Adrenal gland (tissue), 12 donors: ENCODE results near the gene LDAF1. TPM values are rescaled to one million over a fixed set of nuclear protein-coding genes. Genes with fewer than 3 reads are reported as not detected.

Experiments used
- DNase-seq, 7 donors: peaks; one replicate each; pipeline ENCODE4 v3.0.0-alpha.2; 2019 to 2020
- H3K27ac ChIP-seq, 5 donors: fragments of 200-600 bp; sonication (generic) in 4 of 5; 1 replicate in 3 of 5; 2 replicates in 2 of 5; pipeline versions ENCODE4 v1.5.1 to v1.8.0; 2016 to 2020; ENCODE audit warnings: mild to moderate bottlenecking in 1 of 5
- H3K27me3 ChIP-seq: fragments of 200-600 bp; 2 replicates; pipeline ENCODE4 v1.8.0; 2021
- H3K36me3 ChIP-seq, 2 donors: fragments of 200-600 bp; replicated peaks in 1 of 2; 1 replicate in 1 of 2; 2 replicates in 1 of 2; pipeline versions ENCODE4 v1.5.1 to v1.8.0; 2018 to 2022
- H3K4me1 ChIP-seq, 2 donors: fragments of 200-600 bp; replicated peaks in 1 of 2; 1 replicate in 1 of 2; 2 replicates in 1 of 2; pipeline versions ENCODE4 v1.5.1 to v1.8.0; 2018 to 2021
- H3K4me3 ChIP-seq, 4 donors: fragments of 200-600 bp; sonication (generic) in 3 of 4; one replicate each; pipeline ENCODE4 v1.5.1; 2016 to 2018
- H3K9me3 ChIP-seq, 3 donors: fragments of 200-600 bp; sonication (generic) in 1 of 3; replicated peaks in 1 of 3; 1 replicate in 2 of 3; 2 replicates in 1 of 3; pipeline versions ENCODE4 v1.5.1 to v1.8.0; 2016 to 2021
- CTCF ChIP-seq, 6 experiments: fragments of 450-650 bp in 4 of 6; fragments of 200-600 bp in 2 of 6; sonication (generic) in 1 of 6; IDR thresholded peaks; 1 replicate in 5 of 6; 2 replicates in 1 of 6; pipeline versions ENCODE4 v1.5.1 to v1.8.0; 2016 to 2021; ENCODE audit warnings: antibody characterized with exemption in 6 of 6, mild to moderate bottlenecking in 2 of 6, moderate library complexity in 1 of 6
- POLR2A ChIP-seq, 2 donors: fragments of 450-650 bp; IDR thresholded peaks; one replicate each; pipeline ENCODE4 v1.6.1; 2017; ENCODE audit warnings: antibody characterized with exemption in 2 of 2, mild to moderate bottlenecking in 2 of 2, moderate library complexity in 1 of 2
- WGBS, 4 donors: extraction: QIAGEN DNeasy Blood & Tissue Kit in 2 of 4; methylation state at CpG; one replicate each; pipeline versions ENCODE4 v1.1.5 to v1.1.7; 2013 to 2017; 5-methylcytosine and 5-hydroxymethylcytosine counted together
- intact Hi-C, 2 donors: fragments of 100-400 bp; cut with DNase I; formaldehyde crosslinking; loops; one replicate each; pipeline versions ENCODE4 v1.14.1 to v1.15.0; 2022 to 2023
- polyA plus RNA-seq, 3 donors: library from polyadenylated mRNA; stranded (reverse); fragments of 200-250 nt in 2 of 3; fragments of 350-450 nt in 1 of 3; fragmentation: Illumina TruSeq in 1 of 3; extraction: RNeasy Lipid Tissue Mini Kit (QIAGEN cat#74804) in 1 of 3; gene quantifications; one replicate each; pipeline ENCODE4 v1.2.3, GENCODE V29; 2013 to 2014
- total RNA-seq, 9 donors: library from RNA; depleted of rRNA in 4 of 9; stranded (reverse); fragments of >200 nt in 4 of 9; fragments of 120-200 nt in 1 of 9; fragmentation: NEBNext Ultra II Directional in 1 of 9; extraction: Animal tissue kit (Norgen Biotek cat#: 25700) in 1 of 9; gene quantifications; one replicate each; pipeline versions ENCODE4 v1.1.0 to v1.2.4, GENCODE V29; 2013 to 2023
- donor health status: healthy with polysubstance abuse.
- donor health status: Bipolar disorder and iron deficiency.
- donor health status: DM: yes; HTN: yes; CAD: no.
- donor health status: DM: no; HTN: no; CAD: no.
- donor health status: DM: no; HTN: no; CAD: no.
- donor health status: DM: yes; HTN: yes; CAD: no.

The LDAF1 gene
- total and polyA plus RNA-seq, 12 donors, result 4.2 to 194 (median 49.4) TPM

GRCh38 chr16:21218153-21218552, 59.7 kb downstream of the LDAF1 start:
- intact Hi-C loops, result no loop called here
- no peak for TF ChIP-seq POLR2A (IDR thresholded peaks at IDR 0.05)
- DNase-seq, result peak in 1 of 7 donors; percentile 8
- Histone ChIP-seq H3K27me3 (peaks cover 6% of the 10 kb centered on the region), H3K4me3 (no peak overlapping the region), H3K9me3 (no peaks in the 10 kb centered on the region), H3K27ac (no peak overlapping the region), H3K4me1 (no peaks in the 10 kb centered on the region), H3K36me3 (no peaks in the 10 kb centered on the region)
- WGBS, 4 donors, result 55 to 70% (median 61%) methylated on average over 7 of the region's 7 CpGs

GRCh38 chr16:21219551-21219950, 61.1 kb downstream of the LDAF1 start:
- Histone ChIP-seq H3K36me3 (no peaks in the 10 kb centered on the region), H3K27me3 (peaks cover 12% of the 10 kb centered on the region), H3K9me3 (no peaks in the 10 kb centered on the region), H3K4me3 (no peak overlapping the region), H3K27ac (no peak overlapping the region), H3K4me1 (no peaks in the 10 kb centered on the region)
- no peak for DNase-seq
- intact Hi-C loops, result no loop called here
- TF ChIP-seq CTCF (IDR thresholded peaks at IDR 0.05) (no peak), POLR2A (IDR thresholded peaks at IDR 0.05) (no peak)
- WGBS, 4 donors, result 74 to 89% (median 81%) methylated on average over 2 of the region's 2 CpGs

DNA sequence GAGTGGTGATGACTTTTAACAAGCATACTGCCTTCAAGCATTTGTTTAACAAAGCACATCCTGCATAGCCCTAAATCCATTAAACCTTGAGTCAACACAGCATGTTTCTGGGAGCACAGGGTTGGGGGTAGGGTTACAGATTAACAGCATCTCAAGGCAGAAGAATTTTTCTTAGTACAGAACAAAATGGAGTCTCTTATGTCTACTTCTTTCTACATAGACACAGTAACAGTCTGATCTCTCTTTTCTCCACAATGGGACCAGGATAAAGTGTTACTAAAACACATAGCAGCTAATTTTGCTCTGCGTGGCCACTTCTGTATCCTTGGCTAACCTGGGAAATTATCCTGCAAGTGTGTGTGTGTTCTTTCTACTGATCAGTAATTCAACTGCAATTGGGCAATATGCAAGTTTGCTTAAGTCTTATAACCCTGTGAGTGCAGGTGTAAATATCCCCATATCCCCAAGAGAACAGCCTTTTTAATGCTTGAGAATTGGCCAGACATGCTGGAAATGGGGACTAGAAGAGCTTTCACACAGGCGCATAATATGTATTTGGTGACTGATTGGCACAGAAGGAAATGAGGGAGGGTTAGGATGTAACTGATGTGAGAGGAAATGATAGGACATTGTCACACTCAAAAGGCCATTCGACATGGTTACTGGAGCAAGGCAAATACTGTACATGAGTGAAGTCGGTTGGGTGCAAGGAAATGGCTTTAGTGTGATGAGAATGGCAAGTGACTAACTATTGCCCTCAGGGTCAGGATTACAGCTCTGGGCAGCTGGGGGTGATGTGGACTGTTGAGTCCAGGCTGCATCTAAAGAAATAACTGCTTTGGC, 64.2 kb downstream of the LDAF1 start:
- no peak for DNase-seq
- no peaks in the 10 kb centered on the region for H3K36me3 ChIP-seq
- H3K27ac ChIP-seq, result no peak overlapping the region
- peaks cover 12% of the 10 kb centered on the region for H3K27me3 ChIP-seq
- WGBS, 4 donors, result 57 to 65% (median 60%) methylated on average over 4 of the region's 4 CpGs
- H3K4me1 ChIP-seq, result no peaks in the 10 kb centered on the region
- TF ChIP-seq POLR2A (IDR thresholded peaks at IDR 0.05) (no peak), CTCF (IDR thresholded peaks at IDR 0.05) (no peak)
- intact Hi-C loops, result no loop called here
- peaks cover 0 to 3% (median 0%) of the 10 kb centered on the region in 3 donors for H3K9me3 ChIP-seq
- H3K4me3 ChIP-seq, result no peak overlapping the region

DNA sequence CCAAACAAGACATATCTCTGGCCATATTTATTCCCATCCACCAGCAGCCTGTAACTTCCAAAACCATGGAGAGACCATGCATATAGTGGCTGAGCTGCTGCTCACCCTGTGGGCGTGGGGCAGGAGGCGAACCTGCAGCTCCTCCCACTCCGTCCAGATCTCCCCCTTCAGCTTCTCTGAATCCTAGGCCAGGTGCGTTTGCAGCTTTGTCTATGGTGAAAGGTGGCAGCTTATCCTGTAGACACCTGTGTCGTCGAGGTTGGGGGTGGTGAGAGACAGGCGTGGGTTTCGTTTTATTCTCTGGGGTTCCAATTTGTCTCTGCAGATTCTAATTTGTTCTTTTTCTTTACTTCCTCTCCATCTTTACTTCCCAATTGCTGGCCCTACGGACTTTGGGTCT, 65.3 kb downstream of the LDAF1 start:
- Histone ChIP-seq H3K36me3 (no peaks in the 10 kb centered on the region), H3K4me3 (no peak overlapping the region), H3K27ac (no peak overlapping the region), H3K4me1 (no peaks in the 10 kb centered on the region), H3K27me3 (peaks cover 8% of the 10 kb centered on the region), H3K9me3 (peaks cover 0 to 3% (median 0%) of the 10 kb centered on the region in 3 donors)
- intact Hi-C loops, result no loop called here
- TF ChIP-seq POLR2A (IDR thresholded peaks at IDR 0.05) (no peak), CTCF (IDR thresholded peaks at IDR 0.05) (no peak)
- DNase-seq, result no peak
- WGBS, 4 donors, result 69 to 79% (median 75%) methylated on average over 9 of the region's 9 CpGs

DNA sequence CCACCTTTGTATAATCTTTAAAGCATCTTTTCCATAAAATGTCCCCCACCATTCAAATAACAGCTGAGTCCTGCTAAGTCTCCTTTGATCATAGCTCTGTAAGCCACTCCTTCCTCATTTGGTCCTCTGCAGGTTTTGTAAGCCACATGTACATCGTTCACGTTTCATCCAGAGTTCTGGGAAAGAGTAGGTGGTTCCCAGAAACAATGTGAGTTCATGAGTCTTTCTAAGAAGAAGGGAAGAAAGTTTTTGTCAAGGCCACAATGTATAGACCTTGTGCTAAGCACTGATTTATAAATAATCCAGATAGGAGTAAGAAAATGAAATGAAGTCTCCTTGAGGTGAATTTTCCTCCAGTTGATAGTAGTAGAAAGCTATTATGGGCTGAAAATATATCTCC, 66.3 kb downstream of the LDAF1 start:
- Histone ChIP-seq H3K27me3 (peaks cover 8% of the 10 kb centered on the region), H3K4me1 (no peaks in the 10 kb centered on the region), H3K27ac (no peak overlapping the region), H3K9me3 (peaks cover 0 to 3% (median 0%) of the 10 kb centered on the region in 3 donors), H3K4me3 (no peak overlapping the region), H3K36me3 (no peaks in the 10 kb centered on the region)
- DNase-seq, result no peak
- 49 to 62% (median 56%) methylated on average over 2 of the region's 2 CpGs for WGBS, 4 donors
- TF ChIP-seq CTCF (IDR thresholded peaks at IDR 0.05) (no peak), POLR2A (IDR thresholded peaks at IDR 0.05) (no peak)
- intact Hi-C loops, result no loop called here
